ENCODE results near the gene STK11IP. TPM values are rescaled to one million over a fixed set of nuclear protein-coding genes. Genes with fewer than 3 reads are reported as not detected.

The STK11IP gene
- total RNA-seq, 2 donors from 2014 or later: 18.3 to 60.3 TPM

- H3K9me3 ChIP-seq: no peaks in the 10 kb centered on the region
- 84% methylated on average over 24 of the region's 24 CpGs for WGBS
- no peak for DNase-seq (ENCODE audit: low spot score)
- no peak overlapping the region for H3K4me3 ChIP-seq
- intact Hi-C loops (cut with DNase I): no loop called here
- no peak for TF ChIP-seq POLR2A (IDR thresholded peaks at IDR 0.05)
- H3K27me3 ChIP-seq (replicated peaks; ENCODE audit: insufficient read depth): no peaks in the 10 kb centered on the region
- H3K4me1 ChIP-seq (replicated peaks): no peaks in the 10 kb centered on the region
- H3K36me3 ChIP-seq: peaks cover 0 to 3% of the 10 kb centered on the region in 2 donors
- H3K27ac ChIP-seq: no peak overlapping the region
These were observed 36.2 kb upstream of the STK11IP start for GRCh38 chr2:219561179-219562048.

GRCh38 chr2:219562049-219563020 is 35.3 kb upstream of the STK11IP start:
- no peak for DNase-seq (ENCODE audit: low spot score)
- H3K4me1 ChIP-seq (replicated peaks): no peaks in the 10 kb centered on the region
- WGBS: 78% methylated on average over 33 of the region's 35 CpGs
- H3K27ac ChIP-seq: no peak overlapping the region
- H3K9me3 ChIP-seq: no peaks in the 10 kb centered on the region
- H3K36me3 ChIP-seq: peaks cover 0 to 3% of the 10 kb centered on the region in 2 donors
- H3K4me3 ChIP-seq: no peak overlapping the region
- intact Hi-C loops (cut with DNase I): no loop called here
- no peaks in the 10 kb centered on the region for H3K27me3 ChIP-seq (replicated peaks; ENCODE audit: insufficient read depth)
- TF ChIP-seq POLR2AphosphoS5 (IDR thresholded peaks at IDR 0.05): no peak
- no peak for TF ChIP-seq POLR2A (IDR thresholded peaks at IDR 0.05)
- TF ChIP-seq CTCF (IDR thresholded peaks at IDR 0.05): no peak

- TF ChIP-seq POLR2A (IDR thresholded peaks at IDR 0.05): no peak
- no peak for TF ChIP-seq POLR2AphosphoS5 (IDR thresholded peaks at IDR 0.05)
- TF ChIP-seq CTCF (IDR thresholded peaks at IDR 0.05): no peak
- Histone ChIP-seq H3K4me3 (no peak overlapping the region), H3K27me3 (replicated peaks; ENCODE audit: insufficient read depth) (no peaks in the 10 kb centered on the region), H3K9me3 (no peaks in the 10 kb centered on the region), H3K4me1 (replicated peaks) (no peaks in the 10 kb centered on the region), H3K27ac (no peak overlapping the region), H3K36me3 (peaks cover 0 to 3% of the 10 kb centered on the region in 2 donors)
- 89% methylated on average over 20 of the region's 20 CpGs for WGBS
- no peak for DNase-seq (ENCODE audit: low spot score)
- intact Hi-C loops (cut with DNase I): no loop called here
These were observed 34.3 kb upstream of the STK11IP start for GRCh38 chr2:219563271-219563928.

GRCh38 chr2:219565130-219566080 is 32.3 kb upstream of the STK11IP start:
- Histone ChIP-seq H3K36me3 (peaks cover 0 to 3% of the 10 kb centered on the region in 2 donors), H3K27ac (no peak overlapping the region), H3K9me3 (no peaks in the 10 kb centered on the region), H3K4me1 (replicated peaks) (no peaks in the 10 kb centered on the region), H3K4me3 (no peak overlapping the region), H3K27me3 (replicated peaks; ENCODE audit: insufficient read depth) (no peaks in the 10 kb centered on the region)
- TF ChIP-seq POLR2A (IDR thresholded peaks at IDR 0.05) (no peak), CTCF (IDR thresholded peaks at IDR 0.05) (no peak), POLR2AphosphoS5 (IDR thresholded peaks at IDR 0.05) (no peak)
- 90% methylated on average over 21 of the region's 21 CpGs for WGBS
- DNase-seq (ENCODE audit: low spot score): no peak
- intact Hi-C loops (cut with DNase I): no loop called here
